GM18867 (cell line): ENCODE data around the gene CRTC3.

ENCODE experiments used
- ATAC-seq: cut with Tn5 transposase; IDR thresholded peaks from one replicate; pipeline ENCODE4 v1.9.1; 2021; ENCODE audit warnings: mild to moderate bottlenecking, moderate library complexity; ENCODE audit not compliant: unreplicated experiment

The CRTC3 gene

DNA sequence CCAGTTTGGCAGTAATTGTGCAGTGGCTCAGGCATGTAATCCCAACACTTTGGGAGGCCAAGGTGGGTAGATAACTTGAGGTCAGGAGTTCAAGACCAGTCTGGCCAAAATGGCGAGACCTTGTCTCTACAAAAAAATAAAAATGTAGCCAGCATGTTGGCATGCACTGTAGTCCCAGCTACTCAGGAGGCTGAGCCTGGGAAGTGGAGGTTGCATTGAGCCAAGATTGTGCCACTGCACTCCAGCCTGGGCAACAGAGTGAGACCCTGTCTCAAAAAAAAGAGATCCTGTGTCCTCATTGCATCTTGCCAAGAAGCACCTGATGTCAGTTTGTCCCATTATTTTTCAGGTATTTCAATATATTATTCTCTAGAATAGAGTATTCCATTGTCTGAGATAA, 61.8 kb downstream of the CRTC3 start:
- no peak for ATAC-seq

DNA sequence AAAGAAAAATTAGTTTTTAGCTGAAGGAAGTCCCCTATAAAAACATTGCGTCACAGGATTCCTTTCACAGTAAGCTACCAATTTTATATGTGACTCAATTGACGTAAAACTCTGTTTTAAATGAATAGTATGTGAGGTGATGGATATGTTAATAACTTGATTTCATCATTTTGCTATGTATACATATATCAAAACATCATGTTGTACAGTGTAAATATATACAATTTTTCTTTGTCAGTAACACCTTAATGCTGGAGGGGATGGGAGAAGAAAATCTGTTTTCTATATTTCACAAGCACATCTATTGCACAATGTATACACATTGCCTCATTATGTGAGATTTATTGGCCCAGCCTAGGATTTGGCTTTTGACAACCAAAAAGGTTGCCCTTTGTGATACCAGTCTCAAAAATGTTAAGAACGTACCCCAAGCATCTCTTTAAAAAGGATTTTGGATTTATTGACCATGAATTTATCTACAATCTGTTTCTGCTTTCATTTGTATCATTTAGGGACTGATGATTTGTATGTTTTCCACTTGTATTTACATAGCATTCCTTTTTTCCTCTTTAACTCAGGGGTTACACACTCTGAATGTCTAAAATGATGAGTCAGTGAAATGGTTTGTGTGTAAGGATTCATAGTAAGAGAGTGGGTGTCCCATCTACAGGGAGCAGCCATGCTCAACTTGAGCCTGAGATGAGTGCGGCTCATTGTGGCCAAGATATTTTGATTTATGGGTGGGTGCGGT, 62.6 kb downstream of the CRTC3 start:
- ATAC-seq = no peak

DNA sequence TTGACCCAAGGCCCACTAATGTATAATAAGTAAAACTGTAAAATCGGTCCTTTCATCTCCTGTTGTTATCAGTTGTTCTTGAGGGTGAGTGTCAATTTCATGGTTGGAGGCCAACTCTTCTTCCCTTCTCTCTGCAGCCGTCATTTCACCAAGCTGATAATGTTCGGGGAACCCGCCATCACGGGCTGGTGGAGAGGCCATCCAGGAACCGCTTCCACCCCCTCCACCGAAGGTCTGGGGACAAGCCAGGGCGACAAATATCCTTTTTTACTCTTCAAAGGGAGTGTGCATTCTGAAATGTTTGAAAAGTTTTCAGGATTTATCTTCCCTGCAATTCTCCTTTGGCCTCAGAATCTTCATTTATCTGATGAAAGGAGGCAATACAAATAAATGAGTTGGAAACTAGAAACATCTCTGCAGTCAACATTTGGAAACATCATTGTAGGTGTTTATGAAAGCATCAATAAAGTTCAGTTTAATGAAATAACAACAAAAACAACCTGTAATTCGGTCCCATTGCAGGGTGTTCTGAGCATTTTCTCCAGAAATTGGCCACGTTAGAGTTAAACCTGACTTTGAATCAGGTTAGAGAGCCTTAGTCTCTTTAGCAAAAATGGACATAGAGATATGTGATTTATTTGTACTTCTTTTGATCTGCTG, 63.9 kb downstream of the CRTC3 start:
- no peak for ATAC-seq

DNA sequence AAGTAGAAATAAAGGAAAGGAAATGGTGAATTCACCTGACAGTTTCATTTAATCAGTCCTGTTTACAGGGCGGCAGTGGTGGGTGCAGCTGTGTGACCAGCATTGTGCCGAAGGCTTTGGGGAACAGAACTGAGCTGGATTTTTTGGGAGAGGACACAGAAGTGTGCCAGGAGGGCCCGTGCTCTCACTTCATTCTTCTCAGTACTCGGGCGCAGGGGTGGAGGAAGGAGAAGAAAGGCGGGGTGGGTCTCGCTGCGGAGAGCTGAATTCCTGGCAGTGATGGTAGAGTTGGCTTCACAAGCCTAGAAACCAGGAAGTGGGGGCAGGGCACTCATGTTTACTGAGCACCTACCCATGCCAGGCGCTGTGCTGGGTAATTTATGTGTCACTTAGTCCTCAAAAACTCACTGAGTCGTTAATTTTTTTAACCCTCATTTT, 64.6 kb downstream of the CRTC3 start:
- peak; percentile 46 for ATAC-seq

DNA sequence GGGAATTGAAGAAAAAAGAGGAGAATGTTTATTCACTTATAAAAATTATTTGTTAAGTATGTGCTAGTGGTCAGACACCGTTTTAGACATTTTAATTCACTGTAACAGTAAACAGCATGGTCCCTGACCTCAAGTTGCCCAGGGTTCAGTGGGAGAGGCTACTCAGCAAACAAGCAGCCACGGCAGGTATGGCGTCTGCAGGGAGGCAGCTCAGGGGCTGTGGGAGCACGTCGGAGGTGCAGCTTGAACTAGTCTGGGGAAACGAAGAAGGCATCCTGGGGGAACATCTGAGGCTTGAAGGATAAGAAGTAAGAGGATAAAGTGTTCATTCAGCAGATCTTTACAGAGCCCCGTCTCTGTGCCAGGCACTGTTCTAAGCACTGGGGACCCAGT, 66.0 kb downstream of the CRTC3 start:
- ATAC-seq = no peak

DNA sequence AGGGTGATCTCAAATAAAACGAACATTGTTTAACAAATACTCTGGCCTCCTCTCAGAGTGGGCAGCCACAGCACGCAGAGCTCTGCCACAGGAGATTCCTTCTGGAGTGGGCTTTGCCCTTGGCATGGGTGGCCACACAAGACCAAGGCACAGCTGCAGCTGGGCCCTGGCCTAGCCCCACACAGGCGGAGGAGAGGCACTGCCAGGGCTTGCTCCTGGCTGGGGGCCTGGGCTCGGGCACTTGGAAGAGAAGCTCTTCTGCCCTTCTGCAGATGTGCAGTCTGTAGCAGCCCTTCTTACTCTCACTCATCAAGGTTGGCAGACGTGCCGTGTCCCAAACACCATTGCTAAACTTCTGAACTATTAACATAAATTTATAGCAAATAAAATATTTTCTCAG, 67.2 kb downstream of the CRTC3 start:
- ATAC-seq = no peak

DNA sequence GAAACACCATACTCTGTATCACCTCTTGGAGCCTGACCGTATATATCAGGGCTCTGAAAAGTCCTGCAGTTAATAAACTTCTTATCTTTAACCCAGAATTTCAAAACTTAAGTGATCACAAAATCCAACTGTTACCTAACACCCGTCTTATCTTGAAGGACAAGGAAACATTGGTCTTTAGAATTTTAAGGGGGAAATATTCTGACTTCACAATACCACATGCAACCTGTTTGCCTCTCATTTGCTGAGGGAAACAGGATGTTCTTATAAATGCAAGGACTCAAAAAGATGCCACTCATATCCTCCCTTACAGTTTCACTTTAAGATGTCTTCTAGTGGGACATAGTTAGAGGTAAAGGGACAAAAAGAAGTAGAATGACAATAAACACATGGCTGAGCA, 67.9 kb downstream of the CRTC3 start:
- ATAC-seq = peak; percentile 41

DNA sequence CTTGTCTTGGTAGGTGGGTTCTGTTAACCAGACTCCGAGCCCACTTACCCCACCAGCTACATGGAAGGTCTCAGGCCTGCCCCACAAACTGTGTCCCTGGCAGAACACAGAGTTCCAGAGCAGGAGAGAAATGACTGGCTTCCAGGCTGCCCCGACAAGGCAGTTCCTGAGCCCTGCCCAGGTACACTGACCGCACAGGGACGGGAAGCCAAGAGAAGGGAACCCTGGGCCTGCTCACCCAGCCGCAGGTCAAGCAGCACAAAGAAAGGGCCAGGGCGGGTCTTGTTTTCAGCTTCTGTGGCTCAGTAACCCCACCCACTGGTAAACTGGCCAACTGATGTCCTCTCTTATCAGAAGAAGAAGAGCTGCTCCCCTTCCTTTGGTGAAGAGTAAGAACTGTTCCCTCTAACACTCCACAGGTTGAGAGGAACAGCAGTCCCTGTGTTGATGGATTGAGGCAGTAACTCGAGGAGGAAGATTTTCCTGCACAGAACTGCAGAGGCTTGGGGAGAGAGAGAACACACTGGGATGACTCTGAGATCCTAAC, 68.4 kb downstream of the CRTC3 start:
- ATAC-seq = peak; percentile 32

DNA sequence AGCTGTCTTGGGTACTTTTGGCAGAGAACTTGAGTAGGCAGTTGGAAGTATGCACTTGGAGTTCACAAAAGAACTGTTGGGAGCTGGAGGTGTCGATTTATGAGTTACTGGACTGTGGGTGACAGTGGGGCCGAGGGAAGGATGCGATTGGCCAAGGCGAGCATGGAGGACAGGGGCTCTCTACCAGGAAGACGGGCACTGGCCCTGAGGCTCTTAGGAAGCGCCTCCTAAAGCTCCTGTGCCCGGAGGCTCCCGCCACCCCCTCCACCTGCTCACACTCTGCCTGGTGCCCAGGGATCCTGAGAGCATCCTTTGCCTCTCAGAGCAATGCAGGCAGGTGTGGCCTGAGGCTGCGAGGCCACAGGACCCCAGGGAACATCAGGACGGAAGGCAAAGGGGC, 69.0 kb downstream of the CRTC3 start:
- no peak for ATAC-seq

DNA sequence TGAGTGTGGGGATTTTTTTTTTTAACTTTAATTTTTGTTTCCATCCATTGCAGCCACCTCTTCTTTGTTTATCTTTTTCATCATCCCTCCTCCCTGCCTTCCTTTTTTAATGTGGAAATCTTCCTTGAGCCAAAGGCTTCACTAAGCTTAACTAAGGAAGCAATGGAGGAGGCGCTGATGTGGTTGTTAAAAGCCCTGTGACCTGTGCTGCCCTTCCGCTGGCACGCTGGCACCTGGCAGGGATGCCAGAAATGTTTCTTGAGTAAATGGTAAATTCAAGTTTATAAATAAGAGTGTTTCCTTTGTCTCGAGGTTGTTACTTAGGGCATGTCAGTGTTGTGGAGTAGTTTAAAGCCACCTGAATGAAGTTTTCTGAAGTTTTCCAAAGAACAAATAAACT, 69.4 kb downstream of the CRTC3 start:
- no peak for ATAC-seq

DNA sequence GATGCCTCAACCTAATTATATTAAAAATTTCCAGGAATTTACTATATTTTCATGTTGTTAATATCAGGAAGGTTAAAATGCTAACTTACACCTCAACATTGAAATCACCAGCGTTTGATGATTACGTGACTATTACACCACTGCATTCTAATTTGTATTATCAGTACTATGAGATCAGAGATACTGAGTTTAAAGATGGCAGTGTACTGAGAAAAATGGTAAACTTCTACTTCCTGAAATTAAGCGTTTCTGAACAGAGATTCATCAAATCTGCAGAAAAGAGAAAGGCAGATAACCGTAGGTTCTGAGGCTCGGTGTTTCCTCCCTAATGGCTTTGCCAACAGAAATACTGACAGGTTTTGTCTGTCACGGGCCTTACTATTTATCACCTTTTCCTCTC, 69.9 kb downstream of the CRTC3 start:
- ATAC-seq = no peak

DNA sequence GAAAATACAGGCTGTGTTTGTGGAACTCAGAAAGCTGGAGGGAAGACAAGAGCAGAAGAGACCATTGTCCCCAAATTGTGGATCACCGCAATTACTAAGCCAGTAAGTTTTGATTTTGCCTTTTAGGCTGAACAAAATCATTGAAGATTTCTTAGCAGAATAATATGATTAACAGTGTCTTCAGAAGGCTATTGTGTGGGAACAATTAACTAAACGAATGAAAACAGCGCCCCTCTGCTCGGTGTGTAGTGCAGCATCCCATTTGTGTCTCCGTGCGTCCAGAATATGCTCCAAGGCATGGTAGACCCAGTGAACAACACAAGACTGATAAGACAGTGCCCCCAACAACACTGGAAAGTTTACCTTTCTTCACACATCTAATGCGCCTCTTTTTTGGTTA, 71.2 kb downstream of the CRTC3 start:
- ATAC-seq = no peak

DNA sequence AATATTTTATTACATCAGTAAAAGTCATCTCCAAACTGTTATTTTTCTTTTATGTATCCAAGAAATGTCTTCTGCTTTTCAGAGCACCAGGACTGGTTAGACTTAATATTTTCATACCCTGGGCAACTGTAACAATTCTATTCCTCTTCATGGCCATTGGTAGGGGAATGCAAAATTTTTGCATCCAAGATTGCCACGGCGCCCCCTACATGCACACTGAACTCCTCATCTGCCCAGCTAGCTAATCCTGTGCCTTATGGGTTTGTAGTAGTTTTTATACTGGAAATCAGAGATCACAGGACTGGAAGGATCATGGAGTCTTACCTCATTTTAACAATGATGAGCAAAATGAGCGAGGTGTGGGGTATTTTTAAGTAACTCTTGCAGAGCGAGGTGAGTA, 74.2 kb downstream of the CRTC3 start:
- no peak for ATAC-seq

DNA sequence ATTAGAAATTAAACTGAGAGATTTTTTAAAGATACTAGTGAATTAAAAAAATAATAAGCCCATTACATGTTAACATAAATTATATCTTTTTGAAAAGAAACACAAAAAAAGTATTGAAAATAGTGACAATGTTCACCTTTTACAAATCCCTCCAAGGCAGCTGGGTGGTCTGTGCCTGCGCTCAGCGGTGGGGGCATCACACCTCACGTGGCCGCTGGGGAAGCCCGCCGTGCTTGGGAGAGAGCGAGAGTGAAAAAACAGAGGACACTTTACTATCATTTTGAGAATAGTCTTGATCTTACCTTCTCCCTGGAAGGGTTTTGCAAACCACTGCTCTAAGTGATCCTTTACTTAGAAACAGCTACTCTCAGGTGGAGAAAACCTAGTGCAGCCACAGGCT, 76.9 kb downstream of the CRTC3 start:
- ATAC-seq = no peak

DNA sequence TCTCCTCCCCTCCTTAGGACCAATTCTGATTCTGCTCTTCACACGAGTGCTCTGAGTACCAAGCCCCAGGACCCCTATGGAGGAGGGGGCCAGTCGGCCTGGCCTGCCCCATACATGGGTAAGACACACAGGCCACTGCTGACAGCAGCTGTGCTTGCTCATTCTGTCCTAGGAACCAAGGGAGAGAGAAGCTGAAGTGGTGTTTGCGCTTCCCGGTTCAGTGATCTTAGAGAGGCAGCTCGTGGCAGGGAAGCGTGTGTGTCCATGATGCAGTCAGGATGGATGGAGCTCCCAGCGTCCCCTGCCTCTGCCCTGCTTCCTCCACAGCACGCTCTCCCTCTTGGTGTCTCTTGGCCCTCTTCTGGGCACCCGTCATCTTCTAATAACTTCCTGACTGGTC, 77.6 kb downstream of the CRTC3 start:
- no peak for ATAC-seq

DNA sequence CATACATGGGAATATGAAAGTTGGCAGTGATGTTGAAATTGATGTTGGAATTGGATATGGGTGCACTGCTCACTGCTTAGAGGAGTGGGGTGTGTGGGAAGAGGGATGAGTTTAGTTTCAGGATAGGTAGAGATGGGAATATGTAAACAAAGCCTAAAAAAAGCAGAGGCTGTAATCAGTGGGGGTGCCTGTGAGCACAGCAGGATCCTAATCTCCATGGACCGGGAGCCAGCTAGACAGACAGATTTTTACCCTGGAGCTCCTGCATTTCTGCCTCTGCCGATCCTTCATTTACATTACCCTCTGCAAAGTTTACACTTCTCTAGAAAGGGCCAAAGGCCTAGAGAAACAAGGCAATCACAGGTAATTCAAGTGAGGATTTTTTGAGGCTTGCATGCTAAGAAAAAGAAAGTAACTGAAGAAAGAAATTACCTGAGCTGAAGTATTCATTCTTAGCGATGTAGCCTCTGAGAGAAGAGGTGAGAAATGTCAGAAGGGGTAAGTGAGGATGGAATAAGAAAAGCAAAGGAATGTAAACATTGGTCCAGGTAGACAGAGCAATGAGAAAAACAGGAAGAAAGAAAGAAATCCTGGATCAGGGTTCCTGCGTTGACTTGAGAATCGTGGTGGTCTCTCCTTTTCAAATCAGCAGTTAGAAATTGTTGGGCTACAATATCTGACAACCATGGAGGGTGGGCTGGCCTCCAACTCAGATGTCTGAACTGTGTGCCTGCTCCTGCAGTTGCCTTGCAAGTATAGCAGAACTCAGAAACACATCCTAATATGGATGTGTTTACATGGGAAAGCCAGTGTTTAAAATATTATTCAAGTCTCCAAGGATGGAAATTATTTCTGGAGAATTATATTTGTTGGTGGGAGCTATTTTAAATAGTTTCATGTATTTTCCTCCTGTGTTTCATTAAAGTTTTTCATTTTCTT, 79.8 kb downstream of the CRTC3 start:
- no peak for ATAC-seq

DNA sequence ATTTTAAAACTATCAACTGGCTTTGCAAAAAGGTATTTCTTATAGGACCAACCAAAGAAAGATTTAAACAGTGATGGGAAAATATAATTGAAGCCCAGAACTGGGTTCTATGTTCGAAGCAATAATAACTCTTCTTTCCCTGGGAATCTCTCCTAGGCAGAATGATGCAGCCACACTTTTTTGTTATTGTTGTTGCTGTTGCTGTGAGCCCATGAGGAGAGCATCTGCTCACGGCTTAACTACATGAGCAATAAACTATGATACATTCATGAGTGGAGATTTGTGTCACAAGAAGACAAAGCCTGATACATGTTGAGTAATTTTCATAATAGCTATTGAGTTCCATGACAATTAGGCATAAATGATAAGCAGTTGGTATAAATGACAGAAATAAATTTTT, 80.5 kb downstream of the CRTC3 start:
- ATAC-seq = no peak

DNA sequence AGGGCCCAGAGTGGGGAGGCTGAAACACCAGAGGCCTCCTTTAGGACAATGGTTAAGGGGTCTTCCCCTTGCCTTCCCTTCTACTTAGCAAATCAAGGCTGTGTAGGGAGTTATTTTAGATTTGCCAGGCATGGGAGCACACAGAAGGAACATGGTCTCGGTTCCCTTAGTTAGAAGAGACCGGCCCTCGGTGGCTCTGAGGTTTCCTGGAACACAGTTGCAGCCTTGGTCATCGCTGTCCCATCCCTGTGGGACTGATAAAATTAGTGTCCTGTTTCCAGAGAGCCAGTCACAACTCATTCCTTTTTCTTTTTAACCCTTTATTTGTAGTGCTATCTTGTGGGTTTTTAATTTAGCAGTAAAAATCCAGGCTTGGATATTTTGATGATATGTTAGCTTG, 81.4 kb downstream of the CRTC3 start:
- no peak for ATAC-seq

DNA sequence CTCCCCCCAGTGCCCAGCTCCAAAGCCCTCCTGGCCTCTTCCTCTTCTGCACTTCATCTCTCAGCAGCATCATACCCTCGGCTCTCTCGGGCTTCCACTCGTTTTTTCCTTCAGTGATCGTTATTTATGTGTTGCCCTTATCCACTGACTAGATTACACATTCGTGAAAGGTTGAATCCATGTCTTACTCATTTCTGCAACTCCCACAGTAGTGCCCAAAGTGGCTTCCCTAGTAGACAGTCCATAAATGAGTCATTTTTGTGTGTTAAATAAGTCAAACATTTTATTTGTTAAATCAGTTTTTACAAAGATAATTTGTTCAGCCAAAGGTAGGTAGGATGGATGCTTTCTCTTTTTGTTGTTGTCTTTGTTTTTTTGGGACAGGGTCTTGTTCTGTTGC, 87.4 kb downstream of the CRTC3 start:
- ATAC-seq = no peak

DNA sequence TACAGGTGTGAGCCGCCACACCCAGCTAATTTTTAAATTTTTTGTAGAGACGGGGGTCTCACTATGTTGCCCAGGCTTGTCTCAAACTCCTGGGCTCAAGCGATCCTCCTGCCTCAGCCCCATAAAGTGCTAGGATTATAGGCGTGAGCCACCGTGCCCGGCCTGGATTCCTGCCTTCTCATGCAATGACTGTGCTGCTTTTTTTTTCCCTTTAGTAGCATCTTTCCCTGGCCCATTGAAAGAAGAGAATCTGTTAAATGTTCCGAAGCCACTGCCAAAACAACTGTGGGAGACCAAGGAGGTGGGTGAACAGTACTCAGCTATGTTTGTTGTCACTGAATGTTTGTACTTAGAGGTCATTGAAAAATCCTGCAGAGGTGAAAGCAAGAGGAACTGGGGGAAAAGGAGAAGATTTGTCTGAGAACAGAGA, 88.0 kb downstream of the CRTC3 start:
- ATAC-seq = no peak
